ENCODE data around the gene MAP1S. TPM values are rescaled to one million over a fixed set of nuclear protein-coding genes. Genes with fewer than 3 reads are reported as not detected.

Gene MAP1S
- total and polyA plus RNA-seq, 2 of the 13 experiments (the other 11 are each of a cell fraction or from before 2014, with no cell fraction given) = 3.8 to 7.3 TPM

GRCh38 chr19:17687857-17688784, 31.2 kb upstream of the MAP1S start, which contains the start of gene UNC13A (continued):
- TF ChIP-seq GATAD1 (CRISPR knock-in tag; IDR thresholded peaks at IDR 0.05) (0 out of 2 replicates have a peak, but pooled peaks have one; percentile 33), PHF5A (CRISPR knock-in tag; IDR thresholded peaks at IDR 0.05; ENCODE audit: low read depth, unreplicated experiment) (no peak), HOMEZ (CRISPR knock-in tag; IDR thresholded peaks at IDR 0.05; ENCODE audit: low read depth) (no peak), ZNF780A (CRISPR knock-in tag; IDR thresholded peaks at IDR 0.05) (no peak), ZNF772 (CRISPR knock-in tag; IDR thresholded peaks at IDR 0.05) (peak; percentile 44; the same call in 1 of the 2 replicates), ZNF7 (CRISPR knock-in tag; IDR thresholded peaks at IDR 0.05) (no peak), TSC22D2 (CRISPR knock-in tag; IDR thresholded peaks at IDR 0.05; ENCODE audit: borderline replicate concordance) (peak; percentile 84; the same call in 1 of the 2 replicates), HOXA3 (CRISPR knock-in tag; IDR thresholded peaks at IDR 0.05) (peak; percentile 51; the same call in 1 of the 2 replicates), HNF4A (CRISPR knock-in tag; IDR thresholded peaks at IDR 0.05) (no peak), HNRNPLL (IDR thresholded peaks at IDR 0.05; ENCODE audit: low read depth, low read length, poor library complexity, severe bottlenecking) (no peak), TFE3 (CRISPR knock-in tag; IDR thresholded peaks at IDR 0.05) (peak; percentile 50; the same call in 1 of the 2 replicates), ZNF274 (CRISPR knock-in tag; IDR thresholded peaks at IDR 0.05) (no peak), ZNF24 (IDR thresholded peaks at IDR 0.05) (no peak), ZSCAN30 (CRISPR knock-in tag; IDR thresholded peaks at IDR 0.05) (no peak), SOX13 (IDR thresholded peaks at IDR 0.05) (no peak), SOX13 (CRISPR knock-in tag; conservative IDR thresholded peaks at IDR 0.05 in 1 of 2, IDR thresholded peaks at IDR 0.05 in 1 of 2) (peak in 1 of 2 experiments; percentile 25; a peak in 1 of 4 replicates), REXO4 (CRISPR knock-in tag; IDR thresholded peaks at IDR 0.05; ENCODE audit: borderline replicate concordance) (no peak), AGO2 (optimal IDR thresholded peaks at IDR 0.05; ENCODE audit: low read depth, low read length) (no peak), ZNF720 (CRISPR knock-in tag; IDR thresholded peaks at IDR 0.05) (no peak), ZNF251 (CRISPR knock-in tag; IDR thresholded peaks at IDR 0.05) (no peak), POLR2G (IDR thresholded peaks at IDR 0.05; ENCODE audit: low read depth, low read length) (no peak), PPARG (CRISPR knock-in tag; conservative IDR thresholded peaks at IDR 0.05) (no peak), PAXIP1 (CRISPR knock-in tag; conservative IDR thresholded peaks at IDR 0.05) (no peak), ZSCAN9 (CRISPR knock-in tag; IDR thresholded peaks at IDR 0.05; ENCODE audit: borderline replicate concordance) (0 out of 2 replicates have a peak, but pooled peaks have one; percentile 45)
